Measurements from ENCODE around the gene LZTS2.

Gene LZTS2

DNA sequence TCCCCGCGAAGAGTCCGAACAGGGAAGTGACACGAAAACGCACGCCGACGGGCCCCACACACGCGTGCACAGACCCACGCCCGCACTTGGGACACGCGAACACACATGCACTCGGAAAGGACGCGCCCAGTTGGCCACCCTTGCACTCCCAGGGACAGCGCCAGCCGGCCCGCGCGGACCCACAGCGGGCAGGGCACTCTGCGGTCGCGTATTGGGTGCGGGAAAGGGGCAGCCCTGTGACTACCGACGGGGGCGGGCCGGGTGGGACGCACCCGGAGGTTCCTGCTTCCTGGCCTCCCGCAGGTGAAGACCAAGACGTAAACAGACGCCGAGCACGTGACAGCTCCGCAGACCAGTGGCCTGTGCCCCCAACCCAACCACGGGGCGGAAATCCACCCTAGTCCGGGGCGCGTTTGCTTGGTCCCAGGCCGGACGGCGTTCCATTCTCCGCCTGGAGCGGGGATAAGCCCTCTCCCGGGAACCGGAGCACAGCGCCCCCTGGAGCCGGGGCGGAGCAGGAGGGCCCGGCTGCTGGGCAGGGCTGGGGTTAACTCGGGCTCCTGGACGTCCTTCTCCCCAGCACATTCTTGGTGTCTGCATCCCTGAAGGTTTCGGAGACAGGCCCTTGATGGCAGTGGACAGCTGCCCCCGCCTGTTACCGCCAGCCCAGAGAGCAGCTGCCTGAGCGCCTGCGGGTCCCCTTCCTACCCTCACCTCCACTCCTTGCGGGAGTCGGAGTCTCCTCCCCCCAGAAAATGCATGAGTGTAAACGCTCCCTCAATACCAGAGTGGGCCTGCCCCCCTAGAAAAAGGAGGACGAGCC, 2.0 kb upstream of the LZTS2 start:
- DNase-seq (ENCODE audit: low read depth): peak; percentile 37
- TF ChIP-seq, protein P1, sequence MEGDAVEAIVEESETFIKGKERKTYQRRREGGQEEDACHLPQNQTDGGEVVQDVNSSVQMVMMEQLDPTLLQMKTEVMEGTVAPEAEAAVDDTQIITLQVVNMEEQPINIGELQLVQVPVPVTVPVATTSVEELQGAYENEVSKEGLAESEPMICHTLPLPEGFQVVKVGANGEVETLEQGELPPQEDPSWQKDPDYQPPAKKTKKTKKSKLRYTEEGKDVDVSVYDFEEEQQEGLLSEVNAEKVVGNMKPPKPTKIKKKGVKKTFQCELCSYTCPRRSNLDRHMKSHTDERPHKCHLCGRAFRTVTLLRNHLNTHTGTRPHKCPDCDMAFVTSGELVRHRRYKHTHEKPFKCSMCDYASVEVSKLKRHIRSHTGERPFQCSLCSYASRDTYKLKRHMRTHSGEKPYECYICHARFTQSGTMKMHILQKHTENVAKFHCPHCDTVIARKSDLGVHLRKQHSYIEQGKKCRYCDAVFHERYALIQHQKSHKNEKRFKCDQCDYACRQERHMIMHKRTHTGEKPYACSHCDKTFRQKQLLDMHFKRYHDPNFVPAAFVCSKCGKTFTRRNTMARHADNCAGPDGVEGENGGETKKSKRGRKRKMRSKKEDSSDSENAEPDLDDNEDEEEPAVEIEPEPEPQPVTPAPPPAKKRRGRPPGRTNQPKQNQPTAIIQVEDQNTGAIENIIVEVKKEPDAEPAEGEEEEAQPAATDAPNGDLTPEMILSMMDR (IDR thresholded peaks at IDR 0.05; ENCODE audit: control insufficient read depth, insufficient read depth, low read depth, low read length, missing control alignments): peak; percentile 96

DNA sequence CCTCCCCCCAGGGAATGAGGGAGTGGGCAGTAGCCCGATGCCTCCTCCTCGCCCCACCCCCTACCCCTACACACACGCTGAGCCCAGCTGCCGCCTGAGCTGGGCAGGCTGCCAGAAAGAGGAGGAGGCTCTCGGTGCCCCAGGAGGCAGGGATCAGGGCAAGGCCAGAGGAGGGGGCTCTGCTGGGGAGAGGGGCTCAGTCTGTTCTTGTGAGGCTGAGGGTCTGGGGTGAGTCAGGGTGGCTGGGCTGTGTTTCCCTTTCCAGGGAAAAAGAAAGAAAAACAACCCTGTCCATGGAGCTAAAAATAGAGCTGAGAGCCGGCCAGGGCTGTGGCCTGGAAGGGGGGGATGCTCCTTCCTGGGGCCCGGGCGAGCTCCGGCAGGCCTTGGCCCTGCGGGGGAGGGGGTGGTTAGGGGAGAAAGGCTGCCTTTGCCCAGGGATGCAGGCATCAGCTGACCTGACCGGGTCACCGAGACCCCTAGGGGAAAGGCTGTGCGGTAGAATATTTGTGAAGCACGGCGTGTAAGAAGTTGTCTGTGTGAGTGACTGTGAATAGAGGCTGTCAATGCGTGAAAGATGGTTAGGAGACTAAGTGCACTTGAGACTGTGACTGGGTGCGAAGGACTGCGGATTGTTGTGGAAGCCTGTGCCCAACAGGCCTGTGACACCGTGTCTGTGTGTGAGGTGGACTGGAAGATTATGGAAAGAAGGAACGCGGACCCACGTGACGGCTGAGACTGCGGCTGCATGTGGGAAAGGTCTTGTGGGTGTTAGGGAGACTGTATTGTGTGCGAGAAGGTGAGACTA, 1.2 kb upstream of the LZTS2 start:
- H3K4me3 ChIP-seq (ENCODE audit: control insufficient read depth, low read depth, low read length): peak overlapping the region; percentile 85
- peak; percentile 32 for DNase-seq (ENCODE audit: low read depth)
- TF ChIP-seq, protein P1 (IDR thresholded peaks at IDR 0.05; ENCODE audit: control insufficient read depth, insufficient read depth, low read depth, low read length, missing control alignments): no peak

More for the DNA sequence above, 2.0 kb upstream of the LZTS2 start:
- peak overlapping the region; percentile 85 for H3K4me3 ChIP-seq (ENCODE audit: control insufficient read depth, low read depth, low read length)

GRCh38 chr10:100998991-100999741, 442 bp upstream of the LZTS2 start:
- DNase-seq (ENCODE audit: low read depth): peak; percentile 41
- TF ChIP-seq, protein P1 (IDR thresholded peaks at IDR 0.05; ENCODE audit: control insufficient read depth, insufficient read depth, low read depth, low read length, missing control alignments): peak; percentile 58
- peak overlapping the region; percentile 85 for H3K4me3 ChIP-seq (ENCODE audit: control insufficient read depth, low read depth, low read length)

- H3K4me3 ChIP-seq (ENCODE audit: control insufficient read depth, low read depth, low read length): peak overlapping the region; percentile 85
- no peak for DNase-seq (ENCODE audit: low read depth)
- TF ChIP-seq, protein P1 (IDR thresholded peaks at IDR 0.05; ENCODE audit: control insufficient read depth, insufficient read depth, low read depth, low read length, missing control alignments): no peak
Observed at GRCh38 chr10:101000127-101000914, 713 bp downstream of the LZTS2 start.

DNA sequence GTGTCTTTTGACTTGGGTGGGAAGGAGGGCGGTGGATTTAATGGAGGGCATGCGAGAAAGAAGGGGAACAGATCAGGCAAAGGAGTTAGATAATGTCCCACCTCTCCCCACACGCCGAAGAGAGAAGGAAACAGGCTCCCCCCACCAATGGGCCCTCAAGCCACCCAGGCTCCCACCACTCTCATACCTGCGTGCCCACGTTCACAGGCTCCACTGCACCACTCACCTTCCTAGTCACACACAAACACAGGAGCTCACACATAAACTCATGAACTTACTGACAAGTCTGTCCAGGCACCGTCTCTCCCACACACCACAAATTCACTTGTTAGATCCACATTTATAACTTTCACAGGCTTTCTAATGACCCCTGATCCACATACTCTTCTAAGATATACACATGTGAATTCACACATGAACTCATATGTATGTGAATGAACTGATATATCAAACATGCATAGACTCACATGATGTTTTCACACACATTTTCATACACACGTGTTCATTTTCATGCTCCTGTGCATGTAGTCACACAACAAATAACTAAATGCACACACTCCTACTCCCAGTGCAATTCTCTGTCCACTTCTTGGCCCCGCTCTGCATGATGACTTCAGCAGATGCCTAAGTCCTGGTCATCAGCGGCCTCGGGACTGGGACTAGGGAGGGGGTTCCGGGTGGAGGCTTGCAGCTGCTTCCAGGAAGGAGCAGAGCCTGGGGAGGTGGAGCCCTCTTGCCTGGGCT, 1.5 kb downstream of the LZTS2 start:
- TF ChIP-seq, protein P1 (IDR thresholded peaks at IDR 0.05; ENCODE audit: control insufficient read depth, insufficient read depth, low read depth, low read length, missing control alignments): no peak
- H3K4me3 ChIP-seq (ENCODE audit: control insufficient read depth, low read depth, low read length): peak overlapping the region; percentile 85

More for the DNA sequence above, 1.5 kb downstream of the LZTS2 start:
- peak; percentile 57 for DNase-seq (ENCODE audit: low read depth)

Data from AG09309 (cell line).